Stimulated activated CD4-positive, alpha-beta T cell treated with anti-CD3 and anti-CD28 coated beads, TNF-alpha, amount 100 ng/mL, for 48 hours (primary cell): ENCODE measurements around the gene SH2D1B.

Experiments
- DNase-seq, 3 donors: peaks; one replicate each; pipeline ENCODE4 v3.0.0-alpha.2; 2020; ENCODE audit warnings: low read depth in 3 of 3

Gene SH2D1B

GRCh38 chr1:162381941-162382750 lies 29.8 kb downstream of the SH2D1B start:
- DNase-seq = no peak

DNA sequence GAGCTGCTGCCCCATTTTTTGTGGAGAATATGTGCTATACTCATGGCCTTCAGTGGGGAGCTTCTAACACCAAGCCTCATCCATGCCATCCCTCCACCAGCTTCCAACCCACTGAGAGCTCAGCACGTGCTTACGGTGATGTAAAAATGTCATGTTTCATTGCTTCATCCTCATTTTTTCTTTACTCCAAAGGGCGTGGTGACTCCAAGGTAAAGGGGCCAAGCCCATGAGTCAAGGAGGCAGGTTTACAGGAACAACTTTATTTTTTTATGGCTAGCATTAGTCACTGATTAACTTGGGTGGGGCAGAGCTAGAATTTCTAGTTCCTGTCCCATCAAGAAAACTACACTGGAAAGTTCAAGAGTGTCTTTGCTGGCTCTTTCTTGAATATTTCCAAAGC lies 30.6 kb downstream of the SH2D1B start, which contains the start of gene C1orf226:
Gene C1orf226 (plus strand): TSS at position 346 of the 400 bp plus-strand sequence. CDS start 174 bp downstream, outside the sequence.
- DNase-seq = no peak

GRCh38 chr1:162380061-162380846 lies 31.7 kb downstream of the SH2D1B start:
- DNase-seq = no peak

GRCh38 chr1:162376691-162377090 lies 35.2 kb downstream of the SH2D1B start, which contains the start of gene SPATA46:
Gene SPATA46 (minus strand): TSS chr1:162376854. CDS start chr1:162376790, 64 bp downstream.
- no peak for DNase-seq

- no peak for DNase-seq
Observed at GRCh38 chr1:162375463-162375862, 36.5 kb downstream of the SH2D1B start.

GRCh38 chr1:162374406-162374805 lies 37.5 kb downstream of the SH2D1B start:
- DNase-seq = no peak

DNA sequence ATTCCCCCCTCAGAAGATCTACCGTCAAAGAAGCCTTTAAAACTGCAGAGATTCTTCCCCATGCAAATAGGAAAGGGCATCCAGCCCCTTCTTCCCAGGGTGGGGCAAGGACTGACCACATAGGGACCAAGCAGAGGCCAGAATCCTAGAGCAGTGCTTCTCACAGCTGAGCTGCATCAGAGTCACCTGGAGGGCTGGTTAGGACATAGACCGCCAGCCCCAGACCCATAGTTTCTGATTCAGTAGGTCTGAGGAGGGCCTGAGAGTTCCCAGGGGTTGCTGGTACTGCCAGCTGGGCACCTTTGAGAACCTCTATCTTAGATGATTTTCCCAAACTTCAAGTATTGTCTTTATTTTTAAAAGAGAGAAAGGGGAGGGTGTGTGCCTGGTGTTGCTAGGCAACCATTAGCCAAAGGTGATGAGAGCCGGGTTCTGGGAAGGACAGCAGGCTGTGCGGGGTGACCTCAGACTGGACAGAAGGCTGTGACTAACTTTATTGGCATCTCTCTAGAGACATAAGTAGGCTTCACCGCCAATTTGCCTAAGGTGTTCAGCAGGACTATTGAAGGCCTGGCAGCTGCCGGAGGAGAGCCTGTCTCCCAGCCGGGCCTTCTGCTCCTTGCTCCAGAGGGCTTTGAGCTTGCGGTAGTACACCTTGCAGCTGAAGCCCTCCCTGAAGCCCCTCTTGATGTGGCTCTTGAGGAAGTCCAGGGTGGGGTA lies 38.2 kb downstream of the SH2D1B start:
- no peak for DNase-seq

DNA sequence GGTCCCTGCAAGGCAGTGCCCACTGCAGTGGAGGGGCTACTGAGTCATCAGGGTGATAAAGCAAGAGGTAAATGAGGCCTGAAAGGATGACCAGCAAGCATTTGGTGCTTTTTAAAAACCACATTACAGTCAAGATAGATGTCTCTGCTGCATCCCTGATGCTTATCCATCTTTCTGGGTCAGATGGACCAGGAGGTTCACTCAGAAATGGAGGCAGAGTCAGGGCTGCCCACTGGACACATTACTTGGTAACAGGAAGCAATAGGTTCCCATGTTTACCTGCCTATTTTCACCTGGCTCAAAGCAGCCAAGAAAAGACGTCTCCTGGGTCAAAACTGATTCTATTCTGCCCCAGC lies 38.9 kb downstream of the SH2D1B start:
- DNase-seq = no peak

- DNase-seq = no peak
Observed at GRCh38 chr1:162372159-162373071, 39.5 kb downstream of the SH2D1B start.

DNA sequence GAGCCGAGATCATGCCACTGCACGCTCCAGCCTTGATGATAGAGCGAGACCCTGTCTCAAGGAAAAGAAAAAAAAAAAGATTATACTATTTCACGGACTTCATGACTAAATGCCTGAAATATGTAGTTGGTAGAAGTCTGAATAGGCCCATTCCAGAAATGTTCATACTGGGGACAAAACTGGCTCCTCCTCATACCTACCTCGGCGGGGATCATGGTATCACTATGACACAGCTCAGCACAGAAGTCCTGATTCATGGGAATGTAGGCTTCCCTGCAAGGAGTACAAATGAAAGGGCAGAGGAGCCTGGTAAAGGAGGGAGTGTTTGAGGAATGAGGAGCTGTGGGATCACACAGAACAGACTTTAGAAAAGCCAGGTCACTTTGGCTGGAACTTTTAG lies 40.3 kb downstream of the SH2D1B start:
- no peak for DNase-seq

DNA sequence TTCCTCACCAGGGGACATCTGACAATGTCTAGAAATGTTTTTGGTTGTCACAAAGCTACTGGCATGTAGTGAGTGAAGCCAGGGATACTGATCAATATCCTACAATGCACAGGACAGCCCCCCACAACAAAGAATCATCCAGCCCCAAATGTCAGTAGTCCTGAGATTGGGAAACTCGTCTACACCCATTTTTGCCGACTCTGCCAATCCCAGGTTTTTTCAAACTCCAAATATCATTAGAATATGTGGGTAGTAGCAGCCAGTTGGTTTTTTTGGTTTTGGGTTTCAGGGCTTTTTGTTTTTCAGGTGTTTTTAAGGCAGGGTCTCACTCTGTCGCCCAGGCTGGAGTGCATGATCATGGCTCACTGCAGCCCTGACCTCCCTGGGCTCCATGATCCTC lies 41.2 kb downstream of the SH2D1B start:
- DNase-seq = no peak

DNA sequence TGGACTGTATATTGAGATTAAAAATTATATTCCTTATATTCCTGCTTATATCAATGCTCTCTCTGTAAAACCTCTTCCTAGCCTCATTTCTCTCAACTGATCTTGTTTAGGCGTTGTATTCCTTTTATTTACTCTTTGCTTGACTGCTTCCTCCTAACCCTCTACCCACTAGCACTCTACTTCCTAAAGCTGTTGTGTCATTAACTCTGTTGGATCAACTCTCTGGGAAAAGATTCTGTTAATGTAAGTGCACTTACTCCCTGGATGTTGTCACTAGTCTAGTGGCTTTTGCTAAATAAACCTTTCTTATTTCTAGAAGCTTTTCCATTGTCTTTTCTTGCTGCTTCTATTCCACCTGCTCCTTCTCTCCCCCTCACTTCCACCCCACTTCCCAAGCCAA lies 41.8 kb downstream of the SH2D1B start:
- no peak for DNase-seq

GRCh38 chr1:162369571-162369970 lies 42.4 kb downstream of the SH2D1B start:
- no peak for DNase-seq

DNA sequence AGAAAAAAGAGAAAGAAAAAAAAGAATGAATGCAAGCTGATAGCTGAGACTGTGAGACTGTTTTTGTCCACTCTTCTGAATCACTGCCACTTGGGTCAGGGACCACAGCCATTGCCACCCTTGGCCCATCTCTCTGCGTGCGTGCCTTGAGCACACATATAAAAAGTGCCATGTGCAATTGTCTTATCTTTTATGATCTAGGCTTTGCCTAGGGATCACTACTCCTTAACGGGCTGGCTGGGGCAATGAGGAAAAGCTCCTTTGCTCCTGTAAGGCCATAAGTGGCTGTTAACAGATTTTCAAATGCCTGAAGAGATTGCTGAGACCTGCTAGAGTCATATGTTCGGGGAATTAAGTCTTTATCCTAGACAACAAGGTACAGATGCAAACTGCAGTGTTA lies 43.5 kb downstream of the SH2D1B start:
- DNase-seq = no peak

DNA sequence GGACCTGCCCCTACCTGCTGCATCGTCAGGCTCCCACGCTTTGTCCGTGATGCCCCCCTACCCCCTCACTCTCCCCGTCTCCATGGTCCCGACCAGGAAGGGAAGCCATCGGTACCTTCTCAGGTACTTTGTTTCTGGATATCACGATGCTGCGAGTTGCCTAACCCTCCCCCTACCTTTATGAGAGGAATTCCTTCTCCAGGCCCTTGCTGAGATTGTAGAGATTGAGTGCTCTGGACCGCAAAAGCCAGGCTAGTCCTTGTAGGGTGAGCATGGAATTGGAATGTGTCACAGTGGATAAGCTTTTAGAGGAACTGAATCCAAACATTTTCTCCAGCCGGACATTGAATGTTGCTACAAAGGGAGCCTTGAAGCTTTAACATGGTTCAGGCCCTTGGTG lies 44.2 kb downstream of the SH2D1B start:
- no peak for DNase-seq

GRCh38 chr1:162367073-162367472 lies 44.9 kb downstream of the SH2D1B start:
- no peak for DNase-seq

DNA sequence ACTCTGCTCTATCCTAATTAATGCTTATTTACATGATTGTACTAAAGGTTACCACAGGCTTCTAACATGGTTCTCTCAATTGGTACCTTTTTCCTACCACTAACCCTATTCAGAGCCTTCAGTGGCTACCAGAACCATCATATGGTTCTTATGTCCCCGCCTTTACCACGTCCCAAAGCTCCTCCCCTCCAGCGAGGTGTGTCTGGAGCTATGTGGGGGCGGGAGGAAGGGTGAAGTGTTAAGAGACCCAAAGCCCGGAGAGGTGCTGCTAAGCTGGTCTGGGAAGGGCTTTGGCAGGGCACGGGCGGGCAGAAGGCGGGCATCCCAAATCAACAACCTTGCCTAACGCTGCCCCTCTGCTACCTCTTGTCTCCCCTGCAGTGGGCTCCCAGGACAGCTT lies 45.3 kb downstream of the SH2D1B start:
- DNase-seq = no peak

GRCh38 chr1:162366149-162366548 lies 45.8 kb downstream of the SH2D1B start:
- DNase-seq = no peak

- no peak for DNase-seq
Observed at GRCh38 chr1:162365284-162366020, 46.5 kb downstream of the SH2D1B start.

DNA sequence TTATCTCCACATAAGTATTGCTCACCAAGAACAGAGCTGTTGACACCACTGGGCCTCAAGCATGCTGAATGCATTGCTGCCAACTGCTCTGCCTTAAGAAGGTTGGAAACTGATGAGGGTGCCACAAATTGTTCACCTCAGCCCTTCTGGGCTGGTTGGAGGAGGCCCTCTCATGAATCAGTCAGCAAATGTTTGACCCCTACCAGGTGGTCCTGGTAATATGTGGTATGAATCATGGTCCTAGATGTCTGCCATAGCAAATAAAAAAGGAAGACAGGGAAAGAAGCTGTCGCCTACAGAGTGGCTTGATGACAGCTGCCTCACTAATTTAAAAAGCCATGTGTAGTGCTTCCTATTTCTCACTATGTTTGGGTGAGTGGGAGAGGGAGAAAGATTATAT lies 47.4 kb downstream of the SH2D1B start:
- no peak for DNase-seq

DNA sequence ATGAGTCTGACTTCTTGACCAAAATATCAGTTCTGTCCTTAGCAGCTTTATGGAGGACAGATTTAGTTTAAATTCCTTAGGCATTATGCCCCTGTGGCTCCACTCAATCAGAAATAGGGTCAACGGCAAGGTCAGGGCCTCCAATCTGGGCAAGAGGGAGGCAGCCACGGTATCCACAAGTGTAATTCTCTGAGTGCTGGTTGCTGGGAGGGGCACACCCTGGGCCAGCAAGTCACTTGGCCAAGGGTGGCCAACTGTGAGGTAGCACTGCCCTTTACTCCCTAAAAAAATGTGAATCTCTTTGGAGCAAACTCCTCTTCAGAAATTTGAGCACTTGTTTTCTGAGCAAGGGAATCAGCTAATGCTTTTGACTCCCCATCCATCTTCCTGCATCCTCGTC lies 48.1 kb downstream of the SH2D1B start:
- DNase-seq = no peak
